HG03066 (cell line): ENCODE data around the gene FUBP3.

Experiments
- ATAC-seq: cut with Tn5 transposase; IDR thresholded peaks from one replicate; pipeline ENCODE4 v1.9.1; 2021; ENCODE audit warnings: low read depth; ENCODE audit not compliant: unreplicated experiment

Gene FUBP3, protein sequence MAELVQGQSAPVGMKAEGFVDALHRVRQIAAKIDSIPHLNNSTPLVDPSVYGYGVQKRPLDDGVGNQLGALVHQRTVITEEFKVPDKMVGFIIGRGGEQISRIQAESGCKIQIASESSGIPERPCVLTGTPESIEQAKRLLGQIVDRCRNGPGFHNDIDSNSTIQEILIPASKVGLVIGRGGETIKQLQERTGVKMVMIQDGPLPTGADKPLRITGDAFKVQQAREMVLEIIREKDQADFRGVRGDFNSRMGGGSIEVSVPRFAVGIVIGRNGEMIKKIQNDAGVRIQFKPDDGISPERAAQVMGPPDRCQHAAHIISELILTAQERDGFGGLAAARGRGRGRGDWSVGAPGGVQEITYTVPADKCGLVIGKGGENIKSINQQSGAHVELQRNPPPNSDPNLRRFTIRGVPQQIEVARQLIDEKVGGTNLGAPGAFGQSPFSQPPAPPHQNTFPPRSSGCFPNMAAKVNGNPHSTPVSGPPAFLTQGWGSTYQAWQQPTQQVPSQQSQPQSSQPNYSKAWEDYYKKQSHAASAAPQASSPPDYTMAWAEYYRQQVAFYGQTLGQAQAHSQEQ

DNA sequence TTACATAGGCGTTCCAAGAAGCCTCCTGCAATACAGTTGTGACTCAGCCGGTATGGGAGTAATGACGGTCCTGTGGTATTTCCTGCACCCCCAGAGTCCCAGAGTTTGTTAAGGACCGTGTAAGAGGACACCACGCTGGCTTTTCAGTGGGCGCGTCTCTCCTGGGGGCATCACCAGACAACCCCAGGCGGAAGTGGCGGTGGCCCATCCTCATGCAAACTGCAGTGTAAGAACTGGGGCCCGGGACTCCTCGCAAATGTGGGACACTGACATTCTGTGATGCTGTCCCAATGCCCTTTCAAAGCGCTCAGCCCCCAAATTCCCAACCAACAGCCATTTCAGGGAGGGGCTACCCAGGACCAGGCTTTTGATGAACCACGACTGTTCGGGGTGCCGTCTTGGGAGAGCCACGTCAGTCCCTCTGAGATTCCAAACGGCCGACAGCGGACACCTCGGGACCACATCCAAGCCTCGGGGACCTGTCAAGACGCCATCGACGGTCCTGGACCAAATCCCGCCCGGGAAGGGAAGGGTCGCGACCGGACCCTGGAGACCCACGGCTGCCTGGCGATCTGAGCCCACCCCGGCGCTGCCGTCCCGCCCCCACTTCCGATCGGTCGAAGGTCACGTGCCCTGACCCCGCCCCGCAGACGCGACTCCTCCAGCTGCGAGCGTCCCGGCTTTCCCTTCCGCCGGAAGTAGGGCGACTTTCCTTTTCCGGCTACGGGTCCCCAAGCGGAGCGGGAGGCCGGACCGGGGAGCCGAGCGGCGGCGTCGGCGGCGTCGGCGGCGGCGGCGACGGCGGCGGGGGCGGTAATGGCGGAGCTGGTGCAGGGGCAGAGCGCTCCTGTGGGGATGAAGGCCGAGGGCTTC, at the start of gene FUBP3:
Gene FUBP3 (plus strand): TSS at position 713 of the 873 bp plus-strand sequence. CDS start 104 bp downstream, at position 817.
- peak; percentile 74 for ATAC-seq

DNA sequence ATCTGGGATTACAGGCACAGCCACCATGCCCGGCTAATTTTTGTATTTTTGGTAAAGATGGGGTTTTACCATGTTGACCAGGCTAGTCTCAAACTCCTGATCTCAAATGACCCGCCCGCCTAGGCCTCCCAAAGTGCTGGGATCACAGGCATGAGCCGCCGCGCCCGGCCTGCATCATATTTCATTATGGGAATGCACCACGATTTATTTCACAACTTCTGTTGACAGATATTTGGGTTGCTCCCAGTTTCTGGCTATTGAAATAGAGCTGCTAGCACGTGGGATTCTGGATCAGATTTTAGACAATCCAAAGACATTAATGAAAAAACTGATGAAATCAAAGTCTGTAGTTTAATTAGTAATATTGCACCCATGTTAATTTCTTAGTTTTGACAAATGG, 48.4 kb upstream of the FUBP3 start:
- no peak for ATAC-seq

DNA sequence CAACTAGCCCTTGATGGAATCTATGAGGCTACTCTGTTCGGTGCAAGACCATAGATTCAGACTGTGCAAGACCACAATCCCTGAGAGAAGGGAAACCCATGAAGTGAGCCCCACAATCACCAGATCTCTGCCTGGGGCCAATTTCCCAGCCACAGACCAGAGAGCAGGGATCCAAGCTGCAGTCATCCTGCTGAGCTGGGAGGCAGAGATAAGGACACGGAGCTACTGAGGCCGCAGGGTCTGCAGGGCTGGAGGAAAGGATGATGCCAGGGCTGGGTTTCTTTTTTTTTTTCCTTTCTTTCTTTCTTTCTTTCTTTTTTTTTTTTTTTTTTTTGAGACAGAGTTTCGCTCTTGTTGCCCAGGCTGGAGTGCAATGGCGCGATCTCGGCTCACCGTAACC, 47.7 kb upstream of the FUBP3 start:
- ATAC-seq: no peak

DNA sequence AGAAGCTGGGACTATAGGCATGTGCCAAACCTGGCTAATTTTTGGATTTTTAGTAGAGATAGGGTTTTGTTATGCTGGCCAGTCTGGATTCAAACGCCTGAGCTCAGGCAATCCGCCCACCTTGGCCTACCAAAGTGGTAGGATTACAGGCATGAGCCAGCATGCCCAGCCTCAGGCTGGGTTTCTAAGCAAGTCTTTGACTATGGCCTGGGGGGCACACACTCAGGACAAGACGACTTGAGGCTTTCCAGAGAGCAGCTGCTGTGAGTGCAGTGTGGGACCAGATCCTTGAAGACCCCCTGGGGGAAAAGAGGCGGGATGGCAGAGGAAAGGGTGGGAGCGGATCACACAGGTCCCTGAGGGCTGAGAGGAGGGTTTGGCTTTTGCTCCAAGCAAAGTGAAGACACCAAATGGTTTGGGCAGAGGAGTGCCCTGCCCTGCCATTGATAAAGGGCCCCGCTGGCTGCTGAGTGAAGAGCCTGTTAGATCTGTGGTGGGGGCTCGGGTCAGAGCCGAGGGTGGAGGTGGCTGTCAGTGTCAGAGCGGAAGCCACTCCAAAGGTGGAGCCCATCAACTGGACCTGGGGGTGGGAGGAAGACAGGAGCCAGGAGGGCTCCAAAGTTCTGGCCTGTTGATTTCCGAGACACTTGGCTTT, 46.8 kb upstream of the FUBP3 start:
- no peak for ATAC-seq

DNA sequence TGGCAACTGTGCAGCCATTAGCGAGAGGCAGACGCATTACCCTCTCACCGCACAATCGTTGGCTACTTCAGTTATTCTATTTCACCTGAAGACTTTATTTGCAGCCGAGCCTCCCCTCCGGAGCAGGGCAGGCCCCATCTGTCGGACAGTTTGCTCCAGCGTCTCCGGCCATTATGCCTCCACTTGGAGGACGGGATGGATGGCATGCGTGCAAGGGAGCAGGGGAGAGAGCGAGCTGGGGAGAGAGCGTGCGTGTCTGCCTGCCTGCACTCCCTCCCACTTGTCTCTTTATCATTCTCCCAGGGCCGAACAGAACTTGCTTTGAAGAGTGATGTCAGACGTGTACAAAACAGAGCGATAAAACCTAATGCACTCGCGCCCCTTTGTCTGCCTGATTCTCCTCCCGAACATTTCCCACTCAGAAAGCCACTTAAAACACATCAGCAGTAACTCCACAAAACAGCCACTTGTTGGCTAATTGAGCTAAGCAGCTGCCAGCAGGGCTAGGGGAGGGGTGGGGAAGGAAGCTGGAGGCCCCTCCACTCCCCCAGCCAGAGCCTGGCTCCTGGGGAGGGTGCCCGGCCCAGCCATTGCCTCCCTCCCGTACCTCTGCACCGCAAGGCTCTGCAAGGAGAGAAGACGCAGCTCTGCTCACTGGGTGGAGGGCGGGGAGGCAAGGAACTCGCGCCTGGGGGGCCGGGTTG, 43.4 kb upstream of the FUBP3 start:
- no peak for ATAC-seq

DNA sequence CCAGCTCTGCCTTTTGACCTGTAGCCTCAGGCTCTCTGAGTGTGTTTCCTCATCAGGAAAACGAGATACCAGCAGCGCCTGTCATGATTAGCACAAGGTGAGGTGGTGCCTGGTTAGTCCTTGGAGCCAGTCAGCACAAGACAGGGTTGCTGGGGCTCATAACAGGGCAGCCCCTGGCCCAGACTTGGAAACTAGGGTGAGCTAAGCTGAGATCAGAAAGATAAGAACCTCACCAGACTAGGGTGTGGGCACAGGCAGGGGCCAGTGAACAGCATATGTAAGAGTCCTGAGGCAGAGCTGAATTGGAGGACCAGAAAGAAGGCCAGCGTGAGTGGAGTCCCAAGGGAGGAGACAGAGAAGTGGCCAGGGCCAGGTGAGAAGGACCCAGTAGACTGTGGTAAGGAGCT, 42.7 kb upstream of the FUBP3 start:
- no peak for ATAC-seq

DNA sequence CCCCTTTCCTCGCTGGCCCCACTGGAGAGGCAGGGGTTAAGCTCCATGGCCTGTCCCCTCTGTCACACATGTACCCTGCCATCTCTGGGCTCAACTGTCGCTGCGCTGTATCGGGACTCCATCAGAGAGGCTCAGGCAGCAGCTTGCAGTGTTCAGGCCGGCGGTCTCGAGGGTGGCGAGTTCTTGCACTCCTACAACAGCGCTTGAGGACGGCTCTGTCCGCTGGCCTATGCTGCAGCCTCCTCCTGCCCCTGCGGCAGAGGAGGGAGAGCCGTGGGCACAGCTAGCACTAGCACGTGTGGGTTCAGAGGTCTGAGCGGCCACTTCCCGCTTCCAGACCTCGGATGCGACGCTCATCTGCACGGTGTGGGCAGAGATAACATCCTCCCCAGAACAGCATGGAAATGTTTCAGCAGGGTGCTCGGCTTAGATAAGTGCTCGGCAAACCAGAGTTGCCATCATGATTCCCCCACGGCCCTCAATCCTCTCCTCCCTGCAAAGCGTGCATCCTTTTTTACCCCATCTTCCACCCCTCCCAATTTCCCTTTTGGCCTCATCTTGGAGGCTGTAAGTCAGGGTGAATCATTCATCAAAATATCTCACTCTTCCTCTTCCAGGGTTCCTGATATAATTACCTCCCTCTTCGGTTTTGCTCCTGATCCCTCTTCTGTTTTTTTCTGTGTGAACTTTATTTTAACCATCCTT, 41.9 kb upstream of the FUBP3 start:
- ATAC-seq: no peak

DNA sequence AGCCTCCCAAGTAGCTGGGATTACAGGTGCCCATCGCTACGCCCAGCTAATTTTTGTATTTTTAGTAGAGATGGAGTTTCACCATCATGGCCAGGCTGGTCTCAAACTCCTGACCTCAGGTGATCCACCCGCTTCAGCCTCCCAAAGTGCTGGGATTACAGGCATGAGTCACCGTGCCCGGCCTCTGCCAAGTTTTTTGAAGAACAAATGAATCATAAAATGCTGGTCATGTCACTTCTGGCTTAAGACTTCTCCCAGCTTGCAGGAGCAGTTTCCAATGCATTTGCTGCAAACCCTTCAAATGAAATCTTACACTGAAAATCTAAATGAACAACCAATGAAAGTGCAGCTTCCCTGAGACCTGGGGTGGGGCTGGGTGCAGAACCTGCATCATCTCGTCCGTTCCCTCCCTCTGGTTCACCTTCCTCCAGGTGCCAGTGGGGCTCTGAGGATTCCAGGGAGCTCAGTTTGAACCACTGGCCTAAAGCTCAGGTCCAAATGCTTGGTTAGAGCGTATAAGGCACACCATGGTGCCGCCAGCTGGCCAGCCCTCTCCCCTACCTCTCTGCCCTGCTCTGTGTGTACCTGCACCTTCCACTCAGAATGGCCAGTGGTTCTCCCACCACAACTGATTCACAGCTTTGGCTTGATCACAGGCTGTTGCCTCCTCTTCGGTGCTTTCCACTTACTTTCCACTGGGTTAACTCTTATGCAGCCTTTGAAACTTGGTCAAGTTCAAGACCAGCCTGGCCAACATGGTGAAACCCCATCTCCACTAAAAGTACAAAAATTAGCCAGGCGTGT, 39.8 kb upstream of the FUBP3 start:
- no peak for ATAC-seq

DNA sequence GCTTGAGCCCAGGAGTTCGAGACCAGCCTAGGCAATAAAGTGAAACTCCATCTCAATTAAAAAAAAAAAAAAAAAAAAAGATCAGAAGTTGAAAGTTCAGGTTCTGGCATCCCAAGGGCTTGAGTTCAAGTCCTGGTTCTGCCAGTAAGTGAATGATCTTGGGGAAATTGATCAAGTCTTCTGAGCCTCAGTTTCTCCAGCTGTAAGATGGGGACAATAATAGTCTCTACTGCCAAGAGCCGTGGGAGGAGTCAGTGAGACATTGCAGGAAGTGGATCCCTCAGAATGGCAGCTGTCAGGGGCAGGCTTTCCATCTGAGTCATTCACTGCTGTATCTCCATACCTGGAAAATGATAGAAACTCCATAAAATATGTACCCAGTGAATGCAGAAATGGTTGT, 37.8 kb upstream of the FUBP3 start:
- no peak for ATAC-seq

DNA sequence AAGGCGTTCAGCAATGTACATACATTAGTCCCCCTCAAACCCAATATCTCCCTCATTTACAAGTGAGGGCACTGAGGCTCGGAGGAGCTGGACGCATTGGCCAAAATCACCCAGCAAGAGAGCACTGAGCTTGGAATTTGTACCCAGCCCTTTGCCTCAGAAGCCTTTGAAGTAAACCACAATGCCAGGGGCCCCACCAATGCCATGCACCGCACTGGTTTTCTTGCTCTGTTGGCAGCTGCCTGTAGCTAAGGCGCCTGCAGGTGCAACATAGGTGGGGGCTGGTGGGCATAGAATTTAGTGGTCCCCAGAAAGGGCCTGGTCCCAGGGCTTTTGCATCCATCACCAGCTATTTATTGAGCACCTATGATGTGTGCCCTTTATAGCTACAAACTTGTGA, 37.3 kb upstream of the FUBP3 start:
- ATAC-seq: no peak

DNA sequence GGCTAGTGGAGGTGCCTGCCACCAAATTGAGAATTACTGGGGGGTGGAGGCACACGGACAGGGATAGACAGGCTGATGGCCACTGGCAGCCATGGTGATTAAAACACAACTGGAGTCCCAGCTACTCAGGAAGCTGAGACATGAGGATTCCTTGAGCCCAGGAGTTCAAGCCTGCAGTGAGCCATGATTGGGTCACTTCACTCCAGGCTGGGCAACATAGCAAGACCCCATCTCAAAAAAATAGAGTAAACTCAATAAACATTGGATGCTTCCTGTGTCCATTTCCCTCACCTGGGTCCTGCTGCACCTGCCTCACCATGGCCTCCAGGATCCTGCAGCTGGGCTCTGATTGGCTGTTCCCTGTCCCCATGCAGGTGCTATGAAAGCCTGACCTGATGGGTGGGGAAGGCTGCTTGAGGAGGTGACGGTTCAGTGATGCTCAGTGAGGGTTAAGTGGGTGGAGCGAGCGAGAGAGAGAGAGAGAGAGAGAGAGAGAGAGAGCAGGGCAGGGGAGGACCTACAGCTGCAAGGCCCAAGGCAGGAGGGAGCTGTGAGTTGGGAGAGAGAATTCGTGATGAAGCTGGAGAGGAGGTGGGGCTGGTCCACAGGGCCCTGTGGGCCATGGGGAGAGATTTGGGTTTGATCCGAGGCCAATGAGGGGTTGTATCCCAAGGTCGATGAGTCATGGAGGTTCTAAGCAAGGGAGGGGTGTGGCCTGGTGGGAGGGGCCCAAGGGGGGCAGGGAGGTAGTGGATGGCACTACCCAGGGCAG, 36.7 kb upstream of the FUBP3 start:
- no peak for ATAC-seq

DNA sequence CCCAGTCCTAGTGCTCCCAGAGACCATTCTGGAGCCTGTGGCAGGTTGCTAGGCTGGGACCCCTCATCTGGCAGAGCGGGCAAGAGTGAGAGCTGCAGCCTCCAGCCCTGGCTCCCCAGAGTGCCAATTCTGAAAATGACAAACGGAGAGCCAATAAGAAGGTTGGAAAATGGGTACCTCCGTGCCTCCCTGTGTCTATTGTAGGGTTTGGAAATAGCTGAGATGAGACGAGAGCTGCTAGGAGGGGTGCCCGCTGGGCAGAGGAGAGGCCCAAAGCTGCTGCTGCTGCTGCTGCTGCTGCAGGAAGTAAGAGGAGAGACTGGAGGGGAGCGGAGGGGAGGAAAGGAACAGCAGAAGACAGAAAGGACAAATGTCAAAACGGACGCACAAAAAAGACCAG, 36.0 kb upstream of the FUBP3 start:
- no peak for ATAC-seq

DNA sequence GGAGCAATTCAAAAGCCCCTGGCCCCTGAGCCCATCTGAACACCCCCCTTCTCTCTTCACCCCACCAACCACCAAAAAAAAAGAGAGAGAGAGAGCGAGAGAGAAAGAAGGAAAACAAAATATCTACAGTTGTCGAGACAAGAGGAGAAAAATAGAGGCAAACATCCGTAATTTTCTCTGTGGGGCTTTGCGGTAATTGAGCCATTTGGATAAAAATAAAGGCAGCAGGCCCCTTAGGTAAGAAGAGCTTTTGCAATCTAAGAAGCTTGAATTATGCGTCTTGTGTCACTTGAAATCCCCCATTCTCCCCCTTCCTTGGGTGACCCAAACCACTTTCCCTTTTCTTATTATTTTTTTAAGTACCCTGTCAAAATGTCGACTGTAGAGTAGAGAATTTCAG, 35.5 kb upstream of the FUBP3 start:
- ATAC-seq: no peak

DNA sequence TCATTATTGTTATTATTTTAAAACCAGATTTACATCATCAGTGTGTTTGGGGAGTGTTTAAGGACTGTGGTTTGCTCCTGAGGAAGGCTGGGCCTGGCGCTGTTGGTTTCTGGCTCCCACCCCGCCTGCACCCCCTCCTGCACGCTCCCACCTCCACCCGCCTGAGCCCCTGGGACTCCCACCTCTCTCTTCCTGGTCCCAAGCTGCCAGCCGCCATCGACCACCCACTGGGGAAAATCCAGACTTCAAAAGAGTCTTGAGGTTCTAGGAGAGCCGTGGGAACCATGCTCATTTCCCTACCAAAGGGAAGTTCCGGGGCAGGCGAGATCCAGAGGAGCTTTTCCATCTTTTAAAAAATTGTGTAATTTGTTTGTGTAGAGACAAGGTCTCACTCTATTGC, 35.0 kb upstream of the FUBP3 start:
- ATAC-seq: no peak

DNA sequence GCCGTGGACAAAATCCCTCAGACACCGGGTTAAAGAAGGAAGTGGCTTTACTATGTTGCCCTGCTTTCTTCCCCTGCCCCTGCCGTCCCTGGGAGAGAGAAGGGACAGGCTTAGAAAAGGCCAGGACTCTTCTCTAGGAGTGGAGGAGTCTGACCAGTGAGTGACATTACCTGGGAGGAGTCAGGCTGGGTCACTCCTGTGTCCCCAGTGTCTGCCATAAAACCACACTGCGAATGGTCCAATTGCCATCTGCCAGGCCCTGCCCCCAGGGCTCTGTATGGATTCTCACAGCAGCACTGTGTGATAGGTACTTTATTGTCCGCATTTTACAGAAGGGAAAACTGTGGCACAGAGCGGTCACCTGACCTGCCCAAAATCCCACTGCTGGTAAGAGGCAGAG, 31.3 kb upstream of the FUBP3 start:
- no peak for ATAC-seq

DNA sequence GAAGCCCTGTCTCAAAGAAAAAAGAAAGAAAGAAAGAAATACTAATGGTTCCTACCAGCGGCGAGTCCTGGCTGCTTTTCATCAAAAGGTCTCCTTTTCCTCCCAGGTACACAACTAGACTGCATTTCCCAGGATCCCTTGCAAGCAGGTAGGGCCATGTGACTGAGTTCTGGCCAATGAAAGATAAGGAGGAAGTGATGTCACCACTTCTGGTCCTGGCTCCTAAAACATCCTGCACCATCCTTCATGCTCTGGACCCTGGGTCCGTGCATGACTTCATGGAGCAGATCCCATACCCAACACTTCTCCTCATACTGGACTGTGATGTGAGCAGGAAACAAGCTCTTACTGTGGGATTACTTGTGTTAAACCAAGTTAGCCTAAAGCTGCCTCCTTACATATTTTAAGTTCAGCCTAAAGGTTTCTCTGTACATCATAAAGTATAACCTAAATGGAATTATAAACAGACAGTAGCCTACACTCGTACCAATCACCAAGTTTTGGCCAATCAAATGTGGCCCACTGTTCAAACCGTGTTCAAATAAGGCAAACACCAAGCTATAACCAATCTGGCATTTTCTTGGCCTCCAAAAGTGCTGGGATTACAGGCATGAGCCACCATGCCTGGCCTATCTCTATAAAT, 30.2 kb upstream of the FUBP3 start:
- no peak for ATAC-seq

DNA sequence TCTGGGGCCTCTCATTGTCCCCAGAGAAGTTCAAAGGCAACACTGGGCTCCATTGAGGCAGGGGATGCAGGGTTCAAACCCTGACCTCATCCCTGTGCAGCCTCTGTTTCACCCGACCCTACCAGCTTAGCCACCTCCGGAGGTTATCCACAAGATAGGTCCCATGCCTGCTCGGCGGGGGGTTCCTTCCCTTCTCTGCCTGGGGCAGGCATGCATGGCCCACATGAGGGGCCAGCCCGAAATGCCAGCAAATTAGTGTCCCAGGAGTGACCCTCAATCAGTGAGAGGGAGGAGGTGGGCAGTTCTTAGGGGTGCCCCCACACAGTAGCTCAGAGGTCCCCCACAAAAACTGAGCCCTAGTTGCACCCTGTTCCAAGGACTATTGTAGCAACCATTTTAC, 24.8 kb upstream of the FUBP3 start:
- ATAC-seq: no peak

DNA sequence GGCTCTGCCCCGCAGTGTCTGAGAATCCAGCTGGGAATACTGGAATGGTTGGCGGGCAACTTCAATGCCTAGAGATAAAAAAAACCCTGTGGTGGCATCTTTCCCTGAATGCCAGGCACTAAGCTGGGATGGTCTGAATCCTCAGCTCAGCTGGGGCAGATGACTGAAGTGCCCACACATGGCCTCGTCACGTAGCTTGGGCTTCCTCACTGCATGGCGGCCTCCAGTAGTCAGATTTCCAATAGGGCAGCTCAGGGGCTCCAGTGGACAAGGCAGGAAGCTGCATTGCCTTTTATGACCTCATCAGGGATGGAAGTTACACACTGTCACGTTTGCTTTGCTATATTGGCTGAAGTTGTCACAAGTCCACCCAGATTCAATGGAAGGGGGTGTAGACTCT, 24.3 kb upstream of the FUBP3 start:
- no peak for ATAC-seq
